Stimulated activated CD4-positive, alpha-beta T cell treated with anti-CD3 and anti-CD28 coated beads, Interleukin-4, amount 100 ng/mL, for 24 hours (primary cell): Measurements from ENCODE around the gene SAPCD1.
A peak's percentile ranks its signal among the peaks of the same experiment; 100 is the strongest.

Experiments used
- DNase-seq: peaks from one replicate; pipeline ENCODE4 v3.0.0-alpha.2; 2020

The SAPCD1 gene

DNA sequence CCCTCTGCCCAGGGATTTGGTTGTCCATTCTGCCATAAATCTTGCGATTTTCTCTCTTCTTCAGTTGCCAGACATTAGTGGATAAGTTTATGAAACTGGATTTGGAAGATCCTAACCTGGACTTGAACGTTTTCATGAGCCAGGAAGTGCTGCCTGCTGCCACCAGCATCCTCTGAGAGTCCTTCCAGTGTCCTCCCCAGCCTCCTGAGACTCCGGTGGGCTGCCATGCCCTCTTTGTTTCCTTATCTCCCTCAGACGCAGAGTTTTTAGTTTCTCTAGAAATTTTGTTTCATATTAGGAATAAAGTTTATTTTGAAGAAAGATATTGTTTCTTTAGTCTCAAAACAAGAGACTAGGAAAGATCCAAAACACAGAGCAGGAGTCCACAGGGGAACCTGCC, at the start of gene SAPCD1:
SAPCD1 (plus strand) TSS at position 301 of the 400 bp plus-strand sequence. CDS start 399 bp downstream, outside the sequence.
- DNase-seq, result no peak

DNA sequence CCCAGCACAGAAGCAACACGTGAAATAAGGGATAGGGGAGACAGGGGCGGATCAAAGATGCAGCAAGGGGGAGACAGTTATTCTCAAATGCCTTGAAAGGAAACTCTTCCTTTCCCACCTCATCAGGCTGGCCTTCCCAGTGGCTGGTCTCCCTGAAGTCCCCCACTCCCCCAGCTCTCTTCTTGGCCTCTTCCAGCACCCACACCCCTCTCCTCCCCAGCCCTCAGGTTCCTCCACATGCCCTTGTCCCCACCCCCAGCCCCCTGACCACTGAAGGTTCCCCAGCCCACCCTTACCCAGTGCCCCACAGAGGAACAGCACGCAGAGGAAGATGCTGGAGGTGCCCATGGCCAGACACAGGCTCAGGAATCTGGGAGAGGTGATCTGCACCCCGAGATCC, 49.0 kb upstream of the SAPCD1 start:
- no peak for DNase-seq

DNA sequence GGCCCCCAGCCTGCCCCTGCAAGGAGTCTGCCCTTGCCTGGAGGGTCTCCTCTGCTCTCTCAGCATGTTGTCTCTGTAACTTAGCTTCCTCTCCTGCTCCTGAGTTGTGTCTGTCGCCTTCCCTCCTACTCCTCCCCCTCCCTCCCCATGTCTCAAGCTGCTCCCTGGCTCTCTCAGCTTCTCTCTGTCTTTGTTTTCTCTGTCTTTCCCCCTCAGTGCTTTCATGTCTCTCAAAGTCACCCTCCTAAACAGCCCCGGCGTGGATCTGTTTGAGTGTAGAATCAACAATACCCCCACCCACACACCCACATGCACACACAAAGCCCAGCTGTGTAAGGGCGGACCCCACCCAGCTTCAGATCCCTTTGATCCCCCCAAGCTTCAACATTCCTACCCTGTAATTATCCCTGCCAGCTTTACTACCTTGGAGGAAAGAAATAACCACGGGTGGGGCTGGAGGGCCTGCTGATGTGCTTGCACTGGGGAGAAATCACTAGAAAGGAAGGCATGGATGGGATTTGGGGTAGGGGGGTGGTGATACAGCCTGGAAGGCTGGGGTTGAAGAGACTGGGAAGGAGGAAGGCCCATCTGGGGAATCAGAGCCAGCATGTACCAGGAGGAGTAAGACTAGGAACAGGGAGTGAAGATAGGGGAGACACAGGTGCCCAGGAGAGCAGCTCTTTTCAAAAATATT, 48.3 kb upstream of the SAPCD1 start:
- DNase-seq, result no peak

DNA sequence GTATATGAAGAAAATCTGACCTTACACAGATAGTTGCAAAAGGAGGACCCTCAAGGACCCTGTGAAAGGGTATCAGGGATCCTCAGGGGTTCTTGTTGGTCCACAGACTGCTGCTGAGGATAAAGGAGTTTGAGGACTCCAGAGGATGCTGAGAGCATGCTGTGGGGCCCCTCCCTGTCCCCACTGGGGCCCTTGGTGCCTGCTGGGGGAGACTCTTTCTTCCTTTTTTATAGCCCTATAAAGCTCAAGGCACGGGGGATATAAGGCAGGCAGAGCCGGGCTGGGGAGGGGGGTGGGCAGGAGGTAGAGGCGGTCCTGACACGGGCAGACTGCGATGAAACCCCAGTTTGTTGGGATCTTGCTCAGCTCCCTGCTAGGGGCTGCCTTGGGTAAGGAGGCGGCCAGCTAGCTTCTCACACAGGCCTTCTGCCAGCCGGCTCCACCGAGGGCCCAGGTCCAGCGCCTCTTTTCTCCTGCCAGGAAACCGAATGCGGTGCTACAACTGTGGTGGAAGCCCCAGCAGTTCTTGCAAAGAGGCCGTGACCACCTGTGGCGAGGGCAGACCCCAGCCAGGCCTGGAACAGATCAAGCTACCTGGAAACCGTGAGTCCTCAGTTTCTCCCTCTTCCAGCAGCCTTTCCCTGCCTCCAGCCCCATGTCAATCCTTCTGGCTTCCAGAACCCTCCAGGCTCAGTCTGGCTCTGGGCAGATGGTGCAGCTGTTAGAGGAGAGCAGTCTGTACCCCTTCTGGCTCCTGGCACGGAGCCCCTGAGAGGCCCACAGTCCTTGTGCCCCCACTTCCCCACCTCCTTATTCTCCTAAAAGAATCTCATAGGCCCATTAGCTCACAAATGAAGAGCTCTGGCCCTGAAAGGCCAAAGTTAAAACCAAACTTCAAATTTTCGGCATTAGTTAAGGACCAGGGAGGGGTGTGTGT, 47.2 kb upstream of the SAPCD1 start, which contains the start of gene LY6G6D:
LY6G6D (plus strand) TSS at position 327 of the 937 bp plus-strand sequence; CDS start at position 335, 8 bp downstream.
- DNase-seq, result no peak

DNA sequence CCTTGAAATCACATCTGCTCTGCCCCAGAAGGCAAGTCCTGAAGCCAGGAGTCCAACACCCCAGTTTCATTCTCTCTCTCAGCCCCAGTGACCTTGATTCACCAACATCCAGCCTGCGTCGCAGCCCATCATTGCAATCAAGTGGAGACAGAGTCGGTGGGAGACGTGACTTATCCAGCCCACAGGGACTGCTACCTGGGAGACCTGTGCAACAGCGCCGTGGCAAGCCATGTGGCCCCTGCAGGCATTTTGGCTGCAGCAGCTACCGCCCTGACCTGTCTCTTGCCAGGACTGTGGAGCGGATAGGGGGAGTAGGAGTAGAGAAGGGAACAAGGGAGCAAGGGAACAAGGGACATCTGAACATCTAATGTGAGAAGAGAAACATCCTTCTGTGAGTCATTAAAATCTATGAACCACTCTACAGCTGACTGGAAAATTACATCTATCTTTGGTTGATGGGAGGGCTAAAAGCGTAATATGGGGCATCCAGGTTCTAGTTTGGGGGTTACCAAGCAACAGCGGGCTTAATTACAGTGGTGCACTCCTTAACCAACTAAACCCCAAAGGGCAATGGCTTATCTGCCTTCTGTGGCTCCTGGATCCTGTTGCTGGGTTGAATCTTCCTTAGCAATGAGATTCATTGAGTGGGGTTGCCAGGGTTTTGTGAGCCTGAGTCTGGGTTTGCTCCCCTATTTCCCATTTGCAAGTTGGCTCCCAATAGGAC, 44.8 kb upstream of the SAPCD1 start:
- no peak for DNase-seq

DNA sequence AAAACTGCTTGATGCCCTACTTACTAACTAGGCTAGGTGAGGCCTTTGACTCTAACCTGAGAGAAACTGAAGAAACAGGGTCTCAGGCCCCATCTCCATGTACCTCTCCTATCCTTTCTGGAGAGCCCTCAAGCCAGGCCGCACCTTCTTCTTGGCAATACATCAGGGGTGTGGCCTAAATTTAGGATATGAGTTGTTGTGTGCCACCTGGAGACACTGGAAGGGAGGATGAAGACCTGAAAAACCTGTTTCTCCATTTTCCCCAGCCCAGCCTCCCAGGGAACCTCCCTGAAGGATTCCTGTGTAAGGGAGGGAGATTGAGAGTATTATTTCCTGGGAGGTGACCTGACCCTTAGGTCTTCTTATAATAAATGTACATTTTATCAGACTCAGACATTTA, 44.2 kb upstream of the SAPCD1 start:
- DNase-seq, result no peak

DNA sequence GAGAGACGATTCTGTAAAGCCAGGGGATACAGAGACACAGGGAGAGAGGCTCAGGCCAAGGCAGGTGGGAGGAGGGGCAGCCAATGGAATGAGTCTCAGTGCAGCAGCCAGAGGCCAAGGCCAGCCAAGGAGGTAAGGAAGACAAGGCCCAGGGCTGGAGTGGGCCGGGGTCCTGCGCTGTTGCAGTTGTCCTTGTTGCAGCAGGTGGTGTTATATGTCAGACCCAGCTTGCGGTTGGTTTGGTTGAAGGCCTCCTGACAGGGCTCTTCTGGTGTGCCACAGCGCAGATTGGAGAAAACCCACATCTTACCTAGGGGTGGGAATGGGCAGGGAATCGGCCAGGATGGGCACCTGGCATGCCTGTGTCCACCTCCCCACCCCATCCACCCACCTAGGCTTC, 43.5 kb upstream of the SAPCD1 start:
- DNase-seq, result no peak

DNA sequence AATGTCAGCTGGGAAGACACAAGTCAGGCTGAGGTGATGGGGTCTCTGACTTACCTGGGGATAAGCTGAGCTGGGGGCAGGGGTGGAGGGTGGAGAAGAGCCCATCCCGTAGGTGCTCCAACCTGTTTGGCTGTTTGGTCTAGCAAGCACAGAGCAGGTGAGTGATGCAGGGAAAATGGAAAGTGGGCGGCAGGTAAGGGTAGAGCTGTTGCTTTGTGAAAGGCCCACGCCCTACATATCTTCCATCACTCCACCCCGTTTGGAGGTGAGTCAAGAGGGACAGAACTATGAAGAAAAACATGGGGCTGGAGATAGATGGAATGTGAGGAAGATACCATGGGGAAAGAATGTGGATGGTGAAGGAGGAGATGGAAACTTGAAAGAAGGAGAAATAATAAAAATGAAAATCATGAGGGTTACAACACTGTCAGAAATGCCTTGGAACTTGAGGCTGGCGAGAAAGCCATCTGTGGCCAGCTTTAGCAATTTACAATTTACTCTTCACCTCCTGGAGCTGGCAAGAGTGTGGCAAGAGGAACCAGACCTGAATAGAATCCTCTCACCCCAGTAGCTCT, 42.2 kb upstream of the SAPCD1 start:
- no peak for DNase-seq

DNA sequence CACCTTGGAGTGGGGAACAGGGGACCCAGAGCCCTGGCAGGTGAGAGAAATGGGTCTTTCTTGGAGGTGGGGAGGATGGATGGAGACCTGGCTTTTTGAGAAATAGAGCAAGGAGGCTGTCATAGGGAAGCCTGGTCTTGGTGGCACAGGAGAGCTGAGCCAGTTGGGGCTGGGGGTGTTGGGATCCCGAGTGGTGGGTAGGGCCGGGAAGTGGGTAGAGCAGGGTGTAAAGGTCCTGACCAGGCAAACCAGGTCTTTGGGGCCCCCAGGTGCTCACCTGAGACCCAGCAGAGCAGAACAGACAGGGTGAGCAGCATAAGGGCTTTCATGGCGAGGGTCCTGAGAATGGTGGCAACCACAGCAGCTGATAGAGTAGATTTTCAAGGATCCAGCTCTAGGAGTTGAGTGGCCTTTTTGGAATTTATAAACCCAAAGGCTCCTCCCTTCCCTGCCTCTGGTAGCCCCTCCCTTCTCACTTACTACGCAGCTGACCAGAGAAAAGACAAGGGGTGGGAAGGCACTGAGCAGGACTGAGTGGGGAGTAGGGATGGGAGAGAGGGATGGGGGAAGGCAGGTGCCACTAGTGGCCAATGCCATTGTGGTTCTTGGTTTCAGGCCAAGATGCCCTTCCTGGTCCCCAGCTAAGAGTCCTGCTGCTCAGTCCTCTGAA, 41.0 kb upstream of the SAPCD1 start, which contains the start of gene LY6G6C:
LY6G6C (minus strand) TSS at position 396 of the 670 bp plus-strand sequence; CDS start at position 329, 67 bp downstream.
- DNase-seq, result no peak

DNA sequence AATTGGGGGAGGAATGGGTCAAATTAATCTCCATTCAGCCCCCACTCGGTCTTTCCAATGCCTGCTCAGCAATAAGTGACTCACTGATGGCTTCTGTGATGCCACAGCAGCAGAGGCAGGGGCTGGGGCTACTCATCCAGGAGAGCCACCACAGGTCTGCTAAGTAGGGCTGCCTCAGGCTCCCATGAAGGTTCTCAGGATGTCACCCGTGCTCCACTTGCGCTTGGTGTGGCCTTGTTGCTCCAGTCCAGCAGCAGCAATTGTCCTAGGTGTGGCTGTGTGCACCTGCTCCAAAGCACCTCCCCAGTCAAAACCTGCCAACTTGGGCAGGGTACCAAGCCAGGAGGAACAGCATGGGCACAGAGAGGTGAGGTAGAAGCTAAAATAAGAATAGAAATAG, 40.3 kb upstream of the SAPCD1 start:
- DNase-seq, result no peak

DNA sequence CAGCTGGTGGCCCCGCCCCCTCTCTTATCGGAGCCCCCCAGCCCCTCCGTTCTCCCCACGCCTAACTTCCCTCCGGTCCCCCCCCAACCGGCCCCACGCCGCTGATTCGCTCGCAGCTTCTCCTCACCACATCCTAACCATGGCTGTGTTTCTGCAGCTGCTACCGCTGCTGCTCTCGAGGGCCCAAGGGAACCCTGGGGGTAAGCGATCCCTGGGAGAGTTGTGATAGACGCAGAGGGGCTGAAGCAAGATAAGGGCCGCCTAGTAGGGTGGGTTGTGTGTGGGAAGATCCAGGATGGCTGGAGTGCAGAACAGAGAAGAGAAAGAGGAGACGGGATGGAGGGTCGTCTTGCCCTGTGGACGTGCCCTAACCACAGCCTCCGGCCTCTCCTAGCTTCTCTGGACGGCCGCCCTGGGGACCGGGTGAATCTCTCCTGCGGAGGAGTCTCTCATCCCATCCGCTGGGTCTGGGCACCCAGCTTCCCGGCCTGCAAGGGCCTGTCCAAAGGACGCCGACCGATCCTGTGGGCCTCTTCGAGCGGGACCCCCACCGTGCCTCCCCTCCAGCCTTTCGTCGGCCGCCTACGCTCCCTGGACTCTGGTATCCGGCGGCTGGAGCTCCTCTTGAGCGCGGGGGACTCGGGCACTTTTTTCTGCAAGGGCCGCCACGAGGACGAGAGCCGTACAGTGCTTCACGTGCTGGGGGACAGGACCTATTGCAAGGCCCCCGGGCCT, 39.0 kb upstream of the SAPCD1 start, which contains the start of gene MPIG6B:
MPIG6B (plus strand) TSS at position 129 of the 735 bp plus-strand sequence; CDS start at position 140, 11 bp downstream.
- no peak for DNase-seq

DNA sequence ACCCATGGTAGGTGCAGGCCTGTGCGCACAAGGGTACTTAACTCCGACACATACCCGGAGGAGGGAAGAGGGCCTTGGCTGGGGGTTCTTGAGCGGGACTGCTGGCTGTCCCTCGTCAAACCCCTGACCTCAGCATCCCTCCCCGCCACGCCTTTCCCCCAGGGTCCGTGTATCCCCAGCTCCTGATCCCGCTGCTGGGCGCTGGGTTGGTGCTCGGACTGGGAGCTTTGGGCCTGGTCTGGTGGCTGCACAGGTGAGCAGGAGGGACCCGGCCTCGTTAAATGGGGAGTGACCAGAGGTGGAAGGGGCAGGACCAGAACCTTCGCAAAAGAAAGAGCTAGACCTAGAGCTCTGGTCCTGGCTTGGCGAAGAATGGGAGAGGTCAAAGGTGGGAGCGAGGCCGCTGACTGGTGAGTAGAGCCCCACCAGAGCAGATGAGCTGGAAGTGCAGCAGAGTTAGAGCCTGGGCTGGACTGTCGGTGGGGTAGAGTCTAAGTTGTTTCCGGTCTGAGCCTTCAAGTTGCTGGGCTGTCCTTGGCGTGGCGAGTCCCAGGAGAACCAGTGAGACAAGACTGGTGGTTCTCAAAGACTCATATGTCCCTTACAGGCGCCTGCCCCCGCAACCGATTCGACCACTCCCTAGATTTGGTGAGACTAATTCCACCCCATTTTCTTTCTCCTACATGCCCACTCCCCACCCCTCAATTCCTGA, 38.3 kb upstream of the SAPCD1 start:
- DNase-seq, result no peak

DNA sequence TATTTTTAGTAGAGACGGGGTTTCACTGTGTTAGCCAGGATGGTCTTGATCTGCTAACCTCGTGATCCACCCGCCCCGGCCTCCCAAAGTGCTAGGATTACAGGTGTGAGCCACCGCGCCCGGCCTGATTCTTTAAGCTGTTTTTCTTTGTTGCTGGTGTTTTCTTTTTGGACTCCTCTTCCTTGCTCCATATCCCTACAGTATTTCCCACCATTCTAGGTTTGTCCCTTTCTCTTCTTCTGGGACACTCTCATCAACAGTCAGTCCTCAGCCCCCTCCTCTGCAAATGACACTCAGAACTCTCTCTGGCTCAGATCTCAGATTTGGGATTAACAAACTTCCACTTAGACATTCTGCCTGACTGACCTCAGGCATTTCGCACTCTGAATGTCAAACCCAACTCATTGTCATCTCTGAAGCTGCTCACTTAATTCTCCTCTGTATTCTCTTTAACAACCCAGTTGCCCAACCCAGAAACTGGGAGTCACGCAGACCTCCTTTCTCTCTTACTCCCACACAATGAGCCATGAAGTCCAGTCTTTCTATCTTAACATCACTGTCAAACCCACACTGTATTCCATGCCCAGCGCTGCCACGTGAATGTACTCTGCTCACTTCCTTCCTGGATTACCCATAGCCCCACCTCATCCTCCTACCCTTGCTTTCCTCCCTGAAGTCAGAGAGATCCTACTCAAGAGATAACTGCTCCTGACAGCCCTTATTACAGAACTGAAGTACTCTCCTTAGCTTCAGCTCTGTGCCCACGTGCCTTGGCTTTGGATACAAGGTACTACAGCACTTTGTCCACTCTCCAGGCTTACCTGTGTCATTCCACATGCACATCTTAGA, 36.7 kb upstream of the SAPCD1 start:
- no peak for DNase-seq

DNA sequence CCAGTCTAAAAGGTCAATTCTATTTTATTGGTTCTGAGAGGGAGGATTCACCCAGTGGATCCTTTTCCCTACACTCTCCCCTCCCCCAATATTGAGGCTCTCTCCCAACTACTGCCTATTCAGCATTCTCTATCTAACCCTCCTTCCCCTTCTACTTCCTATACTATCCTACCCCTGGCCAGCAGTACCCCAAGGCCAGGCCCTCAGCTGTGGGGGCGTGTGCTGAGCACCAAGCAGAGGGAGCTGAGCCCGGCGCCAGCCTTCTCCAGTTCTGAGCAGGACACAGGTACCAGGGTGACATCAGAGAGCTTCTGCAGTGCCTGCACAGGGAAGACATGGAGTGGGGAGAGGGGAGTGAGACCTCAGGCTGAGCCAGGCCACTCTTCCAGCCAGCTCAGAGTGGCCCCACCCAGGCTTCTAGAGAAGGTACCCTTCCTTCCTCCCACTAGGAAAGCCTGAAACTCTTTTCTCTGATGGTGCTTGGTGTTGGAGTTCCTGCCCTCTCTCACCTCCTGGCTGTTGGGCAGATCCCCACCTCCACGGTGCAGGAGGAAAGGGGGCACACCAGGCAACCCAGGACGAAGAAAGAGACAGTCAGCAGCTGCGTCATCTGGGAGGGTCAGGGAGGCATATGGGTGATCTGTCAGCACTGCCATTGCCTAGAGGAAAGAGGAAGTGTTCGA, 35.3 kb upstream of the SAPCD1 start:
- DNase-seq, result no peak

DNA sequence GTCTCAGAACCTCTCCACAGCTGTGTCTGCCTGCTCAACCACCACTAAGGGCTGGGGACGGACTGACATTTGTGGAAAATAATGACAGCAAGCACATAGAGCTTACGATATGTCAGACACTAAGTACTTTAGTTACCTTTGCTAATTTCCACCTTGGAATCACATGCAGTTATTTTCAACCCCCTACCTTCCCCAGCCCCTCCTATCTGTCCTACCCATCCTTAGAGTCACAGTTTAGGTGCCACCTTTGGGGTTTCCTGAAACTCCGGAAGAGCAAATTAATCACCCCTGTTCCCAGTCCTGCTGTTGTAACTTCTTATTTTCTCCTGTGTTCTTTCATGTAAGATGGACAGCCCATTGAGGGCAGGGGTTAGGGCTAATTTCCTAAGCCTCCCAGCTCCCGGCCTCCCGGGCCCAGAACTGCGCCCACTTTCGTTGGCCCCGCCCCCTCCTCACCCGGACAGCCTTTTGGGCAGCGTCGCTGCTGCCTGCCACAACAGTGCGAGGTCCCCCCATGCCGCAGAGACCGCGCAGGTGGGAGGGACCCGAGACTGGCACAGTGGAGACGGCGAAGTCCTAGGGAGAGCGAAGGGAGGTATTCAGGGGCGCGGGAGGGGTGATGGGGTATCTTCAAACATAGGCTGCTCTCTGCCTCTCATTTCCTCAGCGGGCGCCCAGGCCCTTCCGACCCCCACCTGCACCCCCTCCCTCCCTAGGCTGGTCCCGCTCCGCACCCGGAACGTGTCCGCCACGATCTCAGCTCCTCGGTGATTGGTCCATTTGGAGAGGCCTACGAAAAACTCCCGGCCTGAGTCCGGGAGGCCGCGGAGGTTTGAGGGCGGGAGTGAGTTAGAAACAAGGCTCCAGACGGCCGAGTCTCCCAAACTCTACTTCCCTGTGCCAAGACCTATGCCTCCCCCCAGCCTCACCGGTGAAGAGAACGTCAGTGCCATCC, 34.5 kb upstream of the SAPCD1 start:
- DNase-seq, result no peak

DNA sequence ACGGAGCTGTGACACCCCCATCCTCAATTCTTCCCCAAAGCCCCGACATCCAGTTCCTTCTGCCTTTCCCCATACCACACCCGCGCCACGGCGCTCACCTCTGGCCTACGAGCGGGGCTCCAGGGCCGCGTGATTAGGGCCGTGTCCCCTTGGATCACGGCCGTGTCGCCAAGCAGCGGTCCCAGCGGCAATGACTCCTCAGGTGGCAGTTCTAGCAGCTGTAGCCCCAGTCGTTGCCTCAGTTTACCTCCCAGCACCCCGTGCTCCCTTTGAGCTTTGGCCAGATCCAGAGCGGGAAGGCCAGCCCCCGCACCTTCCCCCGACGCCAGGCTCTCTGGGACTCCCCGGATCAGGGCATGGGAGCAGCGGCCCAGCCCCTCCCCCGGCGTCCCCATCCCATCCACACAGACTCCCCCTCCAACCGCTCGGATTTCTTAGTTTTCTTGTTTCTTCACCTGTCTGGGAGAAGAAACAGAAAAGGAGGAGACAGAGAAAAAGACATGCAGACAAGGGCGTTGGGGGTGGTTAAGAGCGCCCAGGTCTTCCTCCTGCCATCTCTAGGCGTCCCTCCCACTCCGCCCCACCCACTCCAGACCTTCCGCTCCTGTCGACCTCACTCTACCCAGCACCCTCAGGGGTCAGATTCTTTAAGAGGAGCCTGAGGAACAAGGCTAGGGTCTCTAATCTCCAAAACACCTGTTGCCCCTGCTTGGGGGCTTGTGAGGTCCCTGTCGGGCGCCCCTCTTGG, 33.5 kb upstream of the SAPCD1 start, which contains the start of gene DDAH2:
DDAH2 (minus strand) TSS at position 533 of the 748 bp plus-strand sequence; CDS start at position 395, 138 bp downstream.
- DNase-seq, result no peak

DNA sequence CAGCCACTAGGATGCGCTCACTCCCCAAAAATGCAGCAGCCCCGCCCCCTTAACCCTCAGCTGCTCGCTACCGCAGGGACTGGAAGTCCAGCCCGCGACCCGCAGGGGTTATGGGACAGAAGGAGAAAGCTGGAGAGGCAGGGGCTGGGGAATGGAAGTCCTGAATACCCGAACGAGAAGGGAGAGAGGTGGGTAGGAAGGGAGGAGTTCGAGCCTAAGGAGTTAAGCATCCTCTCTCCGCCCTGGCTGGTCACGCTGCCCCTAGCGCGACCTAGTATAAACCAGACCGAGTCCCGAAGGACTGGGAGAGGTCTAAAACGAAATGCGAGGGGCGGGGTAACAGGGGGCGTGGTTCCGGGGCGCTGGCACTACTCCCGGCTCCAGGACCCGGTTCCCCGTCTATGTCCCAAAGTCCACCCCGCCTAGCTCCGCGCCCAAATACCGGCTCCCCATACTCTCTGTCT, 32.9 kb upstream of the SAPCD1 start:
- peak; percentile 80 for DNase-seq
